ENCODE results near the gene GTF2F1. TPM values are rescaled to one million over a fixed set of nuclear protein-coding genes. Genes with fewer than 3 reads are reported as not detected.
"Not testable (repeated sequence)": the region's sequence is repeated elsewhere in the genome, so short reads cannot be mapped to it uniquely, and the experiment has no call there.

The GTF2F1 gene
- total RNA-seq, 1 donor, result 48.1 TPM

GRCh38 chr19:6429419-6430221 is 36.7 kb upstream of the GTF2F1 start:
- no peaks in the 10 kb centered on the region for H4K20me1 ChIP-seq (ENCODE audit: insufficient read depth, low read length)
- no peaks in the 10 kb centered on the region for H3K79me2 ChIP-seq (ENCODE audit: insufficient read depth, low read length)
- DNase-seq (ENCODE audit: insufficient read length, low spot score, missing footprints), result peak; percentile 51
- no peak overlapping the region for H3K4me2 ChIP-seq (ENCODE audit: insufficient read depth, low read length)
- peaks cover 2% of the 10 kb centered on the region for H3K27me3 ChIP-seq (ENCODE audit: insufficient read depth, low read length)
- no peaks in the 10 kb centered on the region for H3K36me3 ChIP-seq (ENCODE audit: insufficient read depth, low read length)
- no peak overlapping the region for H3K27ac ChIP-seq (ENCODE audit: low read depth, low read length)
- H3K4me1 ChIP-seq (ENCODE audit: insufficient read depth, low read length), result no peaks in the 10 kb centered on the region
- no peak overlapping the region for H3K4me3 ChIP-seq (ENCODE audit: insufficient read depth, low read length)
- no peak overlapping the region for H2AFZ ChIP-seq (ENCODE audit: low read length)
- TF ChIP-seq CTCF (IDR thresholded peaks at IDR 0.05; ENCODE audit: extremely low read depth, low read depth, low read length), result no peak
- no peaks in the 10 kb centered on the region for H3K9me3 ChIP-seq (ENCODE audit: low read depth, low read length)

- DNase-seq (ENCODE audit: insufficient read length, low spot score, missing footprints); H3K36me3 ChIP-seq (ENCODE audit: insufficient read depth, low read length); H3K27ac ChIP-seq (ENCODE audit: low read depth, low read length); H3K27me3 ChIP-seq (ENCODE audit: insufficient read depth, low read length); H3K4me2 ChIP-seq (ENCODE audit: insufficient read depth, low read length); H3K9me3 ChIP-seq (ENCODE audit: low read depth, low read length); H3K79me2 ChIP-seq (ENCODE audit: insufficient read depth, low read length); H2AFZ ChIP-seq (ENCODE audit: low read length); H3K4me3 ChIP-seq (ENCODE audit: insufficient read depth, low read length); H4K20me1 ChIP-seq (ENCODE audit: insufficient read depth, low read length); H3K4me1 ChIP-seq (ENCODE audit: insufficient read depth, low read length): not testable (repeated sequence)
Observed at GRCh38 chr19:6428692-6429418, 35.9 kb upstream of the GTF2F1 start.

GRCh38 chr19:6427131-6427530 is 34.2 kb upstream of the GTF2F1 start:
- H3K27ac ChIP-seq (ENCODE audit: low read depth, low read length), result no peak overlapping the region
- H3K4me1 ChIP-seq (ENCODE audit: insufficient read depth, low read length), result peaks cover 5% of the 10 kb centered on the region
- no peak overlapping the region for H2AFZ ChIP-seq (ENCODE audit: low read length)
- H3K9me3 ChIP-seq (ENCODE audit: low read depth, low read length), result no peaks in the 10 kb centered on the region
- peaks cover 22% of the 10 kb centered on the region for H3K79me2 ChIP-seq (ENCODE audit: insufficient read depth, low read length)
- DNase-seq (ENCODE audit: insufficient read length, low spot score, missing footprints), result peak; percentile 64
- peaks cover 19% of the 10 kb centered on the region for H4K20me1 ChIP-seq (ENCODE audit: insufficient read depth, low read length)
- peaks cover 6% of the 10 kb centered on the region for H3K36me3 ChIP-seq (ENCODE audit: insufficient read depth, low read length)
- peaks cover 2% of the 10 kb centered on the region for H3K27me3 ChIP-seq (ENCODE audit: insufficient read depth, low read length)
- TF ChIP-seq CTCF (IDR thresholded peaks at IDR 0.05; ENCODE audit: extremely low read depth, low read depth, low read length), result no peak
- H3K4me3 ChIP-seq (ENCODE audit: insufficient read depth, low read length), result no peak overlapping the region
- H3K4me2 ChIP-seq (ENCODE audit: insufficient read depth, low read length), result no peak overlapping the region

- Histone ChIP-seq H3K4me1 (ENCODE audit: insufficient read depth, low read length) (peaks cover 5% of the 10 kb centered on the region), H3K27me3 (ENCODE audit: insufficient read depth, low read length) (no peaks in the 10 kb centered on the region), H3K79me2 (ENCODE audit: insufficient read depth, low read length) (peaks cover 33% of the 10 kb centered on the region), H3K4me2 (ENCODE audit: insufficient read depth, low read length) (peak overlapping the region; percentile 2), H3K27ac (ENCODE audit: low read depth, low read length) (peak overlapping the region; percentile 40), H2AFZ (ENCODE audit: low read length) (peak overlapping the region; percentile 87), H3K4me3 (ENCODE audit: insufficient read depth, low read length) (no peak overlapping the region), H3K9me3 (ENCODE audit: low read depth, low read length) (no peaks in the 10 kb centered on the region), H3K36me3 (ENCODE audit: insufficient read depth, low read length) (peaks cover 18% of the 10 kb centered on the region), H4K20me1 (ENCODE audit: insufficient read depth, low read length) (peaks cover 31% of the 10 kb centered on the region)
- peak; percentile 45 for DNase-seq (ENCODE audit: insufficient read length, low spot score, missing footprints)
- no peak for TF ChIP-seq CTCF (IDR thresholded peaks at IDR 0.05; ENCODE audit: extremely low read depth, low read depth, low read length)
Observed at GRCh38 chr19:6425732-6426620, 33.0 kb upstream of the GTF2F1 start.

All from osteoblast (primary cell).